ENCODE data around the gene TMEFF2. TPM values are rescaled to one million over a fixed set of nuclear protein-coding genes. Genes with fewer than 3 reads are reported as not detected.

TMEFF2 gene
- total RNA-seq, 1 donor from 2014 or later = 0.41 TPM

DNA sequence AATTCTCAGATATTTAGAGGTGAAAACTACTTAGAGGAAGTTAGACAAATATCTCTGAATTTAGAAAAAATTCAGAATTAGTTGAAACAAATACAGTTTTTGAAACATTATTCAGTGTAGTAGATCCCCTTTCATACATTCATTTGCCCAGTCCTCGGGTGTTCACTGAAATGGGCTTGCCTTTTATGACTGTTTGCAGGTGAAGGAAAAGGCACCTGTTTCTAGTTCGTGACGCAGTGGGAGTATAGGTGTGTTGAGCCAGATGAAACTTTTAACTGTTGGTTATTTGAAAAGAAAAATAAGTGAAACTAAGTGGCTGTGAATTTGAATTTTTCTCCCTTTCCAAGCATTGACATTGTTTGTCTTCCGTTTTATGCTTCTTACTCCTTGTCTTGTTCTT is 28.9 kb downstream of the TMEFF2 start:
- H3K9ac ChIP-seq (ENCODE audit: low read length) = no peak overlapping the region
- H3K27me3 ChIP-seq (ENCODE audit: insufficient read depth, low read length) = no peaks in the 10 kb centered on the region
- no peak for TF ChIP-seq EZH2 (IDR thresholded peaks at IDR 0.05; ENCODE audit: insufficient read depth, low read length)
- TF ChIP-seq CTCF (IDR thresholded peaks at IDR 0.05; ENCODE audit: insufficient read depth, low read depth, low read length) = no peak
- DNase-seq (ENCODE audit: low read depth) (no peak), FAIRE-seq (no peak)
- no peaks in the 10 kb centered on the region for H3K27me3 Mint-ChIP-seq (ENCODE audit: low read depth, unreplicated experiment)
- no peak overlapping the region for H3K4me2 ChIP-seq (ENCODE audit: low read length)
- H3K79me2 ChIP-seq (ENCODE audit: insufficient read depth, low read length) = no peaks in the 10 kb centered on the region
- no peak overlapping the region for H3K27ac ChIP-seq (ENCODE audit: low read depth, low read length)
- H3K9me3 Mint-ChIP-seq (ENCODE audit: unreplicated experiment) = no peaks in the 10 kb centered on the region
- no peaks in the 10 kb centered on the region for H3K36me3 ChIP-seq (ENCODE audit: insufficient read depth, low read length)
- no peak overlapping the region for H3K4me3 ChIP-seq (ENCODE audit: insufficient read depth, low read depth, low read length)
- no peak overlapping the region for H3K4me3 Mint-ChIP-seq (ENCODE audit: unreplicated experiment)
- H3K36me3 Mint-ChIP-seq (ENCODE audit: low read depth, unreplicated experiment) = no peaks in the 10 kb centered on the region
- no peaks in the 10 kb centered on the region for H3K4me1 ChIP-seq (ENCODE audit: insufficient read depth, low read length)
- H3K27ac Mint-ChIP-seq (ENCODE audit: unreplicated experiment) = no peak overlapping the region
- H3K4me1 Mint-ChIP-seq (ENCODE audit: low read depth, unreplicated experiment) = peaks cover 4% of the 10 kb centered on the region
- H4K20me1 ChIP-seq (ENCODE audit: insufficient read depth, low read length) = no peaks in the 10 kb centered on the region
- H3K9me3 ChIP-seq (ENCODE audit: insufficient read depth, low read depth, low read length) = no peaks in the 10 kb centered on the region
- no peak overlapping the region for H2AFZ ChIP-seq (ENCODE audit: low read depth, low read length)

- H3K4me2 ChIP-seq (ENCODE audit: low read length) = no peak overlapping the region
- no peaks in the 10 kb centered on the region for H3K9me3 Mint-ChIP-seq (ENCODE audit: unreplicated experiment)
- no peaks in the 10 kb centered on the region for H3K36me3 ChIP-seq (ENCODE audit: insufficient read depth, low read length)
- no peak overlapping the region for H3K9ac ChIP-seq (ENCODE audit: low read length)
- H3K27ac ChIP-seq (ENCODE audit: low read depth, low read length) = no peak overlapping the region
- H3K27ac Mint-ChIP-seq (ENCODE audit: unreplicated experiment) = no peak overlapping the region
- peak overlapping the region; percentile 20 for H2AFZ ChIP-seq (ENCODE audit: low read depth, low read length)
- no peak overlapping the region for H3K4me3 ChIP-seq (ENCODE audit: insufficient read depth, low read depth, low read length)
- no peaks in the 10 kb centered on the region for H3K79me2 ChIP-seq (ENCODE audit: insufficient read depth, low read length)
- no peak overlapping the region for H3K4me3 Mint-ChIP-seq (ENCODE audit: unreplicated experiment)
- FAIRE-seq (peak; percentile 23), DNase-seq (ENCODE audit: low read depth) (peak; percentile 41)
- H3K4me1 Mint-ChIP-seq (ENCODE audit: low read depth, unreplicated experiment) = peaks cover 4% of the 10 kb centered on the region
- no peaks in the 10 kb centered on the region for H3K27me3 Mint-ChIP-seq (ENCODE audit: low read depth, unreplicated experiment)
- H3K27me3 ChIP-seq (ENCODE audit: insufficient read depth, low read length) = no peaks in the 10 kb centered on the region
- no peaks in the 10 kb centered on the region for H3K9me3 ChIP-seq (ENCODE audit: insufficient read depth, low read depth, low read length)
- no peaks in the 10 kb centered on the region for H3K4me1 ChIP-seq (ENCODE audit: insufficient read depth, low read length)
- no peak for TF ChIP-seq EZH2 (IDR thresholded peaks at IDR 0.05; ENCODE audit: insufficient read depth, low read length)
- peak; percentile 97 for TF ChIP-seq CTCF (IDR thresholded peaks at IDR 0.05; ENCODE audit: insufficient read depth, low read depth, low read length)
- H4K20me1 ChIP-seq (ENCODE audit: insufficient read depth, low read length) = no peaks in the 10 kb centered on the region
- H3K36me3 Mint-ChIP-seq (ENCODE audit: low read depth, unreplicated experiment) = no peaks in the 10 kb centered on the region
Observed at GRCh38 chr2:192162392-192163042, 32.2 kb downstream of the TMEFF2 start.

GRCh38 chr2:192161656-192162290 is 33.0 kb downstream of the TMEFF2 start:
- no peak for DNase-seq (ENCODE audit: low read depth)
- H3K4me3 ChIP-seq (ENCODE audit: insufficient read depth, low read depth, low read length) = no peak overlapping the region
- H3K27me3 ChIP-seq (ENCODE audit: insufficient read depth, low read length) = no peaks in the 10 kb centered on the region
- no peak overlapping the region for H3K27ac Mint-ChIP-seq (ENCODE audit: unreplicated experiment)
- H3K27ac ChIP-seq (ENCODE audit: low read depth, low read length) = no peak overlapping the region
- H3K4me1 Mint-ChIP-seq (ENCODE audit: low read depth, unreplicated experiment) = peaks cover 4% of the 10 kb centered on the region
- H3K36me3 ChIP-seq (ENCODE audit: insufficient read depth, low read length) = no peaks in the 10 kb centered on the region
- H3K79me2 ChIP-seq (ENCODE audit: insufficient read depth, low read length) = no peaks in the 10 kb centered on the region
- no peak overlapping the region for H3K4me3 Mint-ChIP-seq (ENCODE audit: unreplicated experiment)
- H3K27me3 Mint-ChIP-seq (ENCODE audit: low read depth, unreplicated experiment) = no peaks in the 10 kb centered on the region
- no peak overlapping the region for H3K9ac ChIP-seq (ENCODE audit: low read length)
- H3K36me3 Mint-ChIP-seq (ENCODE audit: low read depth, unreplicated experiment) = no peaks in the 10 kb centered on the region
- peak overlapping the region; percentile 23 for H2AFZ ChIP-seq (ENCODE audit: low read depth, low read length)
- no peaks in the 10 kb centered on the region for H3K9me3 ChIP-seq (ENCODE audit: insufficient read depth, low read depth, low read length)
- H3K9me3 Mint-ChIP-seq (ENCODE audit: unreplicated experiment) = no peaks in the 10 kb centered on the region
- H4K20me1 ChIP-seq (ENCODE audit: insufficient read depth, low read length) = no peaks in the 10 kb centered on the region
- peak; percentile 39 for FAIRE-seq
- TF ChIP-seq EZH2 (IDR thresholded peaks at IDR 0.05; ENCODE audit: insufficient read depth, low read length) (no peak), CTCF (IDR thresholded peaks at IDR 0.05; ENCODE audit: insufficient read depth, low read depth, low read length) (no peak)
- no peak overlapping the region for H3K4me2 ChIP-seq (ENCODE audit: low read length)
- H3K4me1 ChIP-seq (ENCODE audit: insufficient read depth, low read length) = no peaks in the 10 kb centered on the region
